ENCODE results near the gene CHRDL2.
A peak's percentile ranks its signal among the peaks of the same experiment; 100 is the strongest.

Gene CHRDL2

GRCh38 chr11:74720596-74721478 lies 10.4 kb downstream of the CHRDL2 start:
- intact Hi-C loops (cut with DNase I): loop anchor here (10.0 kb wide), 1 partner anchor 86 kb away; no protein-coding TSS in a partner anchor
- peak; percentile 58 to 91 (median 81) for DNase-seq

GRCh38 chr11:74719011-74719410 lies 12.2 kb downstream of the CHRDL2 start:
- intact Hi-C loops (cut with DNase I): no loop called here
- no peak for DNase-seq

- intact Hi-C loops (cut with DNase I): no loop called here
- peak in 2 of 42 donors; percentile 8 to 20 for DNase-seq
These were observed 13.8 kb downstream of the CHRDL2 start for GRCh38 chr11:74717221-74717969.

GRCh38 chr11:74714904-74715303 lies 16.3 kb downstream of the CHRDL2 start:
- DNase-seq: no peak
- intact Hi-C loops (cut with DNase I): no loop called here

GRCh38 chr11:74713686-74714085 lies 17.5 kb downstream of the CHRDL2 start:
- DNase-seq: no peak
- intact Hi-C loops (cut with DNase I): no loop called here

GRCh38 chr11:74710281-74710938 lies 20.8 kb downstream of the CHRDL2 start:
- intact Hi-C loops (cut with DNase I): no loop called here
- no peak for DNase-seq

- DNase-seq: no peak
- intact Hi-C loops (cut with DNase I): no loop called here
These were observed 22.1 kb downstream of the CHRDL2 start for GRCh38 chr11:74709175-74709574.

- no peak for DNase-seq
- intact Hi-C loops (cut with DNase I): no loop called here
These were observed 23.4 kb downstream of the CHRDL2 start for GRCh38 chr11:74707602-74708510.

- intact Hi-C loops (cut with DNase I): no loop called here
- DNase-seq: no peak
These were observed 24.0 kb downstream of the CHRDL2 start for GRCh38 chr11:74707182-74707581.

- no peak for DNase-seq
- intact Hi-C loops (cut with DNase I): no loop called here
These were observed 28.0 kb downstream of the CHRDL2 start for GRCh38 chr11:74703211-74703610.

- intact Hi-C loops (cut with DNase I): no loop called here
- DNase-seq: peak; percentile 39 to 88 (median 72)
These were observed 28.7 kb downstream of the CHRDL2 start for GRCh38 chr11:74702383-74703007.

- no peak for DNase-seq
- intact Hi-C loops (cut with DNase I): no loop called here
These were observed 29.9 kb downstream of the CHRDL2 start for GRCh38 chr11:74701351-74701750.

- intact Hi-C loops (cut with DNase I): no loop called here
- DNase-seq: no peak
These were observed 31.4 kb downstream of the CHRDL2 start for GRCh38 chr11:74699615-74700396.

- intact Hi-C loops (cut with DNase I): no loop called here
- DNase-seq: no peak
These were observed 33.5 kb downstream of the CHRDL2 start for GRCh38 chr11:74697722-74698121.

- DNase-seq: peak in 10 of 42 donors; percentile 18 to 54 (median 28)
- intact Hi-C loops (cut with DNase I): no loop called here
These were observed 34.1 kb downstream of the CHRDL2 start for GRCh38 chr11:74696939-74697675.

- no peak for DNase-seq
- intact Hi-C loops (cut with DNase I): no loop called here
These were observed 34.7 kb downstream of the CHRDL2 start for GRCh38 chr11:74696500-74696899.

Data from head of caudate nucleus (tissue), 42 donors.